HUES48 (cell line): ENCODE results near the gene SPTLC2.

ENCODE experiments used
- H3K27ac ChIP-seq: one replicate; pipeline ENCODE4 v1.7.0; 2013; ENCODE audit warnings: low read depth, low read length, inconsistent platforms
- H3K27me3 ChIP-seq: 2 replicates; pipeline ENCODE4 v1.6.1; 2013; ENCODE audit warnings: mild to moderate bottlenecking, low read length; ENCODE audit not compliant: control insufficient read depth, insufficient read depth
- H3K36me3 ChIP-seq: 2 replicates; pipeline ENCODE4 v1.6.1; 2013; ENCODE audit warnings: low read length; ENCODE audit not compliant: control insufficient read depth, insufficient read depth
- H3K4me1 ChIP-seq: 2 replicates; pipeline ENCODE4 v1.6.1; 2013; ENCODE audit warnings: mild to moderate bottlenecking, low read length; ENCODE audit not compliant: control insufficient read depth, insufficient read depth
- H3K4me3 ChIP-seq: 2 replicates; pipeline ENCODE4 v1.5.1; 2013; ENCODE audit warnings: mild to moderate bottlenecking, low read depth, low read length
- H3K9ac ChIP-seq: 2 replicates; pipeline ENCODE4 v1.6.1; 2013; ENCODE audit warnings: mild to moderate bottlenecking, low read depth, low read length, moderate library complexity
- H3K9me3 ChIP-seq: 2 replicates; pipeline ENCODE4 v1.6.1; 2013; ENCODE audit warnings: low read length; ENCODE audit not compliant: control insufficient read depth, insufficient read depth

SPTLC2 gene

GRCh38 chr14:77622366-77622961 lies 6.0 kb upstream of the SPTLC2 start:
- H3K9ac ChIP-seq, result no peak overlapping the region
- H3K4me3 ChIP-seq, result no peak overlapping the region
- H3K27me3 ChIP-seq, result no peaks in the 10 kb centered on the region
- H3K27ac ChIP-seq, result no peak overlapping the region
- peaks cover 10% of the 10 kb centered on the region; the same call in 1 of the 2 replicates for H3K4me1 ChIP-seq
- H3K9me3 ChIP-seq, result no peaks in the 10 kb centered on the region
- H3K36me3 ChIP-seq, result no peaks in the 10 kb centered on the region

- no peaks in the 10 kb centered on the region for H3K36me3 ChIP-seq
- no peak overlapping the region for H3K27ac ChIP-seq
- no peaks in the 10 kb centered on the region for H3K27me3 ChIP-seq
- peaks cover 14% of the 10 kb centered on the region; the same call in 1 of the 2 replicates for H3K4me1 ChIP-seq
- no peaks in the 10 kb centered on the region for H3K9me3 ChIP-seq
- H3K4me3 ChIP-seq, result no peak overlapping the region
- H3K9ac ChIP-seq, result no peak overlapping the region
Measured at GRCh38 chr14:77620222-77620870, 3.9 kb upstream of the SPTLC2 start.

- no peak overlapping the region for H3K27ac ChIP-seq
- H3K9me3 ChIP-seq, result no peaks in the 10 kb centered on the region
- no peak overlapping the region for H3K4me3 ChIP-seq
- H3K36me3 ChIP-seq, result no peaks in the 10 kb centered on the region
- H3K9ac ChIP-seq, result no peak overlapping the region
- peaks cover 24% of the 10 kb centered on the region for H3K4me1 ChIP-seq
- no peaks in the 10 kb centered on the region for H3K27me3 ChIP-seq
Measured at GRCh38 chr14:77618381-77618970, 2.0 kb upstream of the SPTLC2 start.

GRCh38 chr14:77616133-77616453 lies 344 bp downstream of the SPTLC2 start:
- Histone ChIP-seq H3K4me1 (peaks cover 41% of the 10 kb centered on the region), H3K4me3 (peak overlapping the region; percentile 88), H3K9me3 (no peaks in the 10 kb centered on the region), H3K9ac (peak overlapping the region; percentile 2), H3K36me3 (no peaks in the 10 kb centered on the region), H3K27me3 (no peaks in the 10 kb centered on the region), H3K27ac (peak overlapping the region; percentile 82)

GRCh38 chr14:77615361-77616132 lies 890 bp downstream of the SPTLC2 start:
- Histone ChIP-seq H3K4me3 (peak overlapping the region; percentile 88), H3K27ac (peak overlapping the region; percentile 82)

GRCh38 chr14:77613201-77613600 lies 3.2 kb downstream of the SPTLC2 start:
- peaks cover 39% of the 10 kb centered on the region for H3K4me1 ChIP-seq
- H3K36me3 ChIP-seq, result no peaks in the 10 kb centered on the region
- no peaks in the 10 kb centered on the region for H3K9me3 ChIP-seq
- H3K9ac ChIP-seq, result no peak overlapping the region
- H3K27me3 ChIP-seq, result no peaks in the 10 kb centered on the region
- H3K4me3 ChIP-seq, result peak overlapping the region; percentile 0; the same call in 1 of the 2 replicates
- H3K27ac ChIP-seq, result no peak overlapping the region

More at GRCh38 chr14:77615361-77616132, 890 bp downstream of the SPTLC2 start:
- H3K9ac ChIP-seq, result peak overlapping the region; percentile 2
- H3K4me1 ChIP-seq, result peaks cover 41% of the 10 kb centered on the region
- H3K27me3 ChIP-seq, result no peaks in the 10 kb centered on the region
- no peaks in the 10 kb centered on the region for H3K36me3 ChIP-seq
- no peaks in the 10 kb centered on the region for H3K9me3 ChIP-seq

GRCh38 chr14:77612011-77612620 lies 4.3 kb downstream of the SPTLC2 start:
- Histone ChIP-seq H3K9ac (no peak overlapping the region), H3K9me3 (no peaks in the 10 kb centered on the region), H3K4me1 (peaks cover 28% of the 10 kb centered on the region), H3K27ac (no peak overlapping the region), H3K4me3 (no peak overlapping the region), H3K27me3 (no peaks in the 10 kb centered on the region), H3K36me3 (no peaks in the 10 kb centered on the region)

- Histone ChIP-seq H3K4me3 (no peak overlapping the region), H3K27ac (no peak overlapping the region)
Measured at GRCh38 chr14:77610553-77610952, 5.9 kb downstream of the SPTLC2 start.

GRCh38 chr14:77609922-77610321 lies 6.5 kb downstream of the SPTLC2 start:
- no peak overlapping the region for H3K9ac ChIP-seq
- H3K36me3 ChIP-seq, result no peaks in the 10 kb centered on the region
- H3K4me3 ChIP-seq, result no peak overlapping the region
- H3K4me1 ChIP-seq, result peaks cover 22% of the 10 kb centered on the region
- no peaks in the 10 kb centered on the region for H3K9me3 ChIP-seq
- H3K27ac ChIP-seq, result no peak overlapping the region
- H3K27me3 ChIP-seq, result no peaks in the 10 kb centered on the region

More at GRCh38 chr14:77610553-77610952, 5.9 kb downstream of the SPTLC2 start:
- H3K9me3 ChIP-seq, result no peaks in the 10 kb centered on the region
- no peak overlapping the region for H3K9ac ChIP-seq
- H3K36me3 ChIP-seq, result no peaks in the 10 kb centered on the region
- H3K27me3 ChIP-seq, result no peaks in the 10 kb centered on the region
- H3K4me1 ChIP-seq, result peaks cover 27% of the 10 kb centered on the region

- 0 out of 2 replicates have a peak, but pooled peaks cover 5% of the 10 kb centered on the region for H3K36me3 ChIP-seq
- H3K4me3 ChIP-seq, result no peak overlapping the region
- no peak overlapping the region for H3K9ac ChIP-seq
- H3K27ac ChIP-seq, result peak overlapping the region; percentile 28
- H3K4me1 ChIP-seq, result peaks cover 10% of the 10 kb centered on the region; the same call in 1 of the 2 replicates
- no peaks in the 10 kb centered on the region for H3K27me3 ChIP-seq
- peaks cover 11% of the 10 kb centered on the region for H3K9me3 ChIP-seq
Measured at GRCh38 chr14:77607741-77608302, 8.6 kb downstream of the SPTLC2 start.
